ENCODE measurements around the gene GRM3. TPM values are rescaled to one million over a fixed set of nuclear protein-coding genes. Genes with fewer than 3 reads are reported as not detected.

The GRM3 gene
- total RNA-seq, 1 donor from 2014 or later: not detected

GRCh38 chr7:86863452-86863851 lies 219.7 kb downstream of the GRM3 start:
- Mint-ChIP-seq H3K36me3 (ENCODE audit: low read depth, unreplicated experiment) (no peaks in the 10 kb centered on the region), H3K27ac (ENCODE audit: unreplicated experiment) (no peak overlapping the region), H3K4me3 (ENCODE audit: unreplicated experiment) (no peak overlapping the region), H3K9me3 (ENCODE audit: unreplicated experiment) (no peaks in the 10 kb centered on the region), H3K4me1 (ENCODE audit: low read depth, unreplicated experiment) (no peaks in the 10 kb centered on the region), H3K27me3 (ENCODE audit: low read depth, unreplicated experiment) (no peaks in the 10 kb centered on the region)
- no peak overlapping the region for H3K4me3 ChIP-seq (ENCODE audit: insufficient read depth, low read depth, low read length)
- no peaks in the 10 kb centered on the region for H3K4me1 ChIP-seq (ENCODE audit: insufficient read depth, low read length)
- H4K20me1 ChIP-seq (ENCODE audit: insufficient read depth, low read length): no peaks in the 10 kb centered on the region
- H3K36me3 ChIP-seq (ENCODE audit: insufficient read depth, low read length): no peaks in the 10 kb centered on the region
- no peak overlapping the region for H3K9ac ChIP-seq (ENCODE audit: low read length)
- no peak overlapping the region for H2AFZ ChIP-seq (ENCODE audit: low read depth, low read length)
- no peak for DNase-seq (ENCODE audit: low read depth)
- H3K79me2 ChIP-seq (ENCODE audit: insufficient read depth, low read length): no peaks in the 10 kb centered on the region
- TF ChIP-seq EZH2 (IDR thresholded peaks at IDR 0.05; ENCODE audit: insufficient read depth, low read length) (no peak), CTCF (IDR thresholded peaks at IDR 0.05; ENCODE audit: insufficient read depth, low read depth, low read length) (no peak)
- no peak overlapping the region for H3K4me2 ChIP-seq (ENCODE audit: low read length)
- H3K27ac ChIP-seq (ENCODE audit: low read depth, low read length): no peak overlapping the region
- H3K27me3 ChIP-seq (ENCODE audit: insufficient read depth, low read length): no peaks in the 10 kb centered on the region
- FAIRE-seq: no peak
- no peaks in the 10 kb centered on the region for H3K9me3 ChIP-seq (ENCODE audit: insufficient read depth, low read depth, low read length)

GRCh38 chr7:86867163-86867762 lies 223.6 kb downstream of the GRM3 start:
- H3K36me3 ChIP-seq (ENCODE audit: insufficient read depth, low read length): no peaks in the 10 kb centered on the region
- H3K4me2 ChIP-seq (ENCODE audit: low read length): no peak overlapping the region
- Mint-ChIP-seq H3K4me3 (ENCODE audit: unreplicated experiment) (no peak overlapping the region), H3K27ac (ENCODE audit: unreplicated experiment) (no peak overlapping the region), H3K36me3 (ENCODE audit: low read depth, unreplicated experiment) (peaks cover 4% of the 10 kb centered on the region), H3K9me3 (ENCODE audit: unreplicated experiment) (no peaks in the 10 kb centered on the region), H3K27me3 (ENCODE audit: low read depth, unreplicated experiment) (no peaks in the 10 kb centered on the region), H3K4me1 (ENCODE audit: low read depth, unreplicated experiment) (no peaks in the 10 kb centered on the region)
- no peak for TF ChIP-seq EZH2 (IDR thresholded peaks at IDR 0.05; ENCODE audit: insufficient read depth, low read length)
- no peak for TF ChIP-seq CTCF (IDR thresholded peaks at IDR 0.05; ENCODE audit: insufficient read depth, low read depth, low read length)
- no peaks in the 10 kb centered on the region for H3K79me2 ChIP-seq (ENCODE audit: insufficient read depth, low read length)
- H3K27me3 ChIP-seq (ENCODE audit: insufficient read depth, low read length): no peaks in the 10 kb centered on the region
- H3K4me3 ChIP-seq (ENCODE audit: insufficient read depth, low read depth, low read length): no peak overlapping the region
- H3K27ac ChIP-seq (ENCODE audit: low read depth, low read length): no peak overlapping the region
- no peak overlapping the region for H3K9ac ChIP-seq (ENCODE audit: low read length)
- H3K4me1 ChIP-seq (ENCODE audit: insufficient read depth, low read length): no peaks in the 10 kb centered on the region
- H3K9me3 ChIP-seq (ENCODE audit: insufficient read depth, low read depth, low read length): no peaks in the 10 kb centered on the region
- H2AFZ ChIP-seq (ENCODE audit: low read depth, low read length): no peak overlapping the region
- FAIRE-seq (no peak), DNase-seq (ENCODE audit: low read depth) (no peak)
- no peaks in the 10 kb centered on the region for H4K20me1 ChIP-seq (ENCODE audit: insufficient read depth, low read length)

- no peak overlapping the region for H3K4me3 ChIP-seq (ENCODE audit: insufficient read depth, low read depth, low read length)
- no peak for TF ChIP-seq EZH2 (IDR thresholded peaks at IDR 0.05; ENCODE audit: insufficient read depth, low read length)
- no peak for TF ChIP-seq CTCF (IDR thresholded peaks at IDR 0.05; ENCODE audit: insufficient read depth, low read depth, low read length)
- Mint-ChIP-seq H3K27ac (ENCODE audit: unreplicated experiment) (no peak overlapping the region), H3K27me3 (ENCODE audit: low read depth, unreplicated experiment) (no peaks in the 10 kb centered on the region), H3K4me1 (ENCODE audit: low read depth, unreplicated experiment) (no peaks in the 10 kb centered on the region), H3K36me3 (ENCODE audit: low read depth, unreplicated experiment) (no peaks in the 10 kb centered on the region), H3K9me3 (ENCODE audit: unreplicated experiment) (no peaks in the 10 kb centered on the region), H3K4me3 (ENCODE audit: unreplicated experiment) (no peak overlapping the region)
- H3K4me2 ChIP-seq (ENCODE audit: low read length): no peak overlapping the region
- H3K27ac ChIP-seq (ENCODE audit: low read depth, low read length): no peak overlapping the region
- H3K79me2 ChIP-seq (ENCODE audit: insufficient read depth, low read length): no peaks in the 10 kb centered on the region
- H3K9me3 ChIP-seq (ENCODE audit: insufficient read depth, low read depth, low read length): no peaks in the 10 kb centered on the region
- no peaks in the 10 kb centered on the region for H4K20me1 ChIP-seq (ENCODE audit: insufficient read depth, low read length)
- no peaks in the 10 kb centered on the region for H3K36me3 ChIP-seq (ENCODE audit: insufficient read depth, low read length)
- no peaks in the 10 kb centered on the region for H3K27me3 ChIP-seq (ENCODE audit: insufficient read depth, low read length)
- DNase-seq (ENCODE audit: low read depth): no peak
- H3K4me1 ChIP-seq (ENCODE audit: insufficient read depth, low read length): no peaks in the 10 kb centered on the region
- no peak overlapping the region for H3K9ac ChIP-seq (ENCODE audit: low read length)
- H2AFZ ChIP-seq (ENCODE audit: low read depth, low read length): no peak overlapping the region
- no peak for FAIRE-seq
Observed at GRCh38 chr7:86876146-86876545, 232.4 kb downstream of the GRM3 start.
